Right lung (tissue), 5 donors: ENCODE data around the gene SRBD1. TPM values are rescaled to one million over a fixed set of nuclear protein-coding genes. Genes with fewer than 3 reads are reported as not detected.

Source experiments
- DNase-seq, 2 donors: peaks; one replicate each; pipeline ENCODE4 v3.0.0-alpha.2; 2013
- polyA plus RNA-seq, 5 donors: library from polyadenylated mRNA; unstranded; fragments of 120-200 nt; gene quantifications; one replicate each; pipeline versions ENCODE4 v1.2.1 to v1.2.3, GENCODE V29; 2013; ENCODE audit warnings: inconsistent platforms in 1 of 5, low replicate concordance in 1 of 5; ENCODE audit not compliant: insufficient read length in 5 of 5, insufficient read depth in 1 of 5

The SRBD1 gene
- polyA plus RNA-seq, 5 donors = 14.7 to 20.3 (median 18.0) TPM

DNA sequence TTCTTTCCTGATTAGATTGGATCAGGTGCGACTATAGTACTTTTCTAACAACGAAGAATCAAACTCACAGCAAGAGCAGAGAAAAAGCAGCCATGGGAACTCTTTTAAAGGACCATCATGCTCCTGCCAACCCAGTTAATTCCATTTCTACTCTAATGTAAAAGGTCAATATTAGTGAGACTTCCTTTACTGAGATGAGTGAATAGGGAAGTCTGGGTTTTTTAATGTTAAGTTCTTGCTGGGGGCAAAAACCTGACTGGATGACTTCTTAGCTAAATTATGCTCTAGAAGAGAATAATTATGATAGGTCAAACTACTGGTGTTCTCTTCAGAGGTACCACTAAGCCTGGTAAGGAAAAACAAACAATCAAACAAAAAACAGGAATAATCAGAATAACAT lies 8.4 kb downstream of the SRBD1 start:
- DNase-seq = no peak

DNA sequence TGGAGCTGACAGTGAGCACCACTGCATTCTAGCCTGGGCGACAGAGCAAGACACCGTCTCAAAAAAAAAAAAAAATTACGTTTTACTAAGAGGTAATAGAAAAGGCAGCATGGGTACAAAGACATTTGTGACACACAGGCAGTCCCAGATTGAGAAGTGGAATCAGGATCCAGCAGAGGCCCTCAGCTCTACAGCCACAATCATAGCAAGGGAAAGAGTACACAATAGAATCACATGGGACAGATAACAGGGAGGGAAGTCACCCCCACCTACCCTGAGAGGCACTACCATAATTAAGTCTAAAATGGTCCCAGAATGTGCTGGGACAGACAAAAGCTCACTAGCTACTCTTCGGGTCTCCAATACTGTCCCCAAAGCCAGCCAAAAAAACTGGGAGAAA lies 12.5 kb downstream of the SRBD1 start:
- no peak for DNase-seq

DNA sequence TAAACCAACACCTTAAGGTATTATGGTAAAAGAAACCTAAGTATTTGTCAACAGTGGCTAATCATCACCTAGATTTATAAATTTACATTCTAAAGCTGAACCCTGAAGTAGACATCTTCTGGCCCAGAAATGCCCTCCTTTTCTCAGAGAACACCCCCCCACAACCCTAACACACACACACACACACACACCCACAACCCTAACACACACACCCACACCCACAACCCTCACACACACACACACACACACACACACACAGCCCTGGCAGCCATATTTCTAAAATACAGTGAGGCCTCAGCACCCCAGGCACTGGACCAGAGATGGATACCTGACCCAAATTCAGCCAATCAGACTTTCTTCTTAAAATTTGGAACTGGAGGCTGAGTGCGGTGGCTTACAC lies 14.3 kb downstream of the SRBD1 start:
- DNase-seq = no peak

DNA sequence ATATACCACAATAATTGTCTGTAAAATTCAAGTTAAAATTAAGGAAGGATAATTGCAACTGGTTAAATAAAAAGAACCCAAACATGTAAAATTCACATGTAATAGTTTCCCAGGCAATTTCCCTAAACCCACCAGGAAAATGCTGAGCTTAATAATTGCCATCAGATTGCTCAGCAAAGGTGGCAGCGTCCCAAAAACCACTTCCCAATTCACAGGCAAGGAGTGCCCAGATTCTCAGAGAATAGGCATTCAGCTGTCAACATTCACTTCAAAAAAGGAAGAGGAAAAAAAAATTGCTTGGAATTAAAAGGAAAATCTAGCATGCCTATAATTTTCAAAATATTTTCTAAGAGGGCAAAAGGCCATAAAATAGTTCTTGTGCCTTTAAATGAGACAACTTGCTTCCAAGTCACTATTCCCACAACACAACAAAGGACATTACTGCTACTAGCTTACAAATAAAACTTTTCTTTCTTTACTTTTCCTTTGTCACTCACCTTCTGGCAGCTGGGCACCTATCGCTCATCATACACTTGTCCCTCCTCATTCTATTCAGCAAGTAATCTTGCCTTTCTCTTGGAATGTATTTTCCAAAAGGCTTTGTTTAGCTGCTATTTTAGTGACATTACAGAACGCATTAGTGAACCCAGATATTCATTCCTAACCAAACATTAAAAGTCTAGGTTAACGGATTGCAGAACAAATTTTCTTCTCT lies 15.2 kb downstream of the SRBD1 start:
- no peak for DNase-seq

DNA sequence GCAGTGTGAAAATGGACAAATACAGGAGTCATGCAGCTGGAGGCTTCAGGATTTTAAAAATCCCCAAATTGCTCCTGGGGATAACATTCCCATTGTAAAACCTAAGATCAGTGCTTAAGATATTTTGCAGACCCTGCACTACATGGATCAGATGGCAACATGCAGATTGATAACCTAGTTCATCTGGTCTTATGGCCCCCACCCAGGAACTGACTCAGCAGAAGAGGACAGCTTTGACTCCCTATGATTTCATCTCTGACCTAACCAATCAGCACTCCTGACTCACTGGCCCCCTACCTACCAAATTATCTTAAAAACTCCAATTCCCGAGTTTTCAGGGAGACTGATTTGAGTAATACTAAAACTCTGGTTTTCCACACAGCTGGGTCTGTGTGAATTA lies 20.0 kb downstream of the SRBD1 start:
- DNase-seq = no peak

DNA sequence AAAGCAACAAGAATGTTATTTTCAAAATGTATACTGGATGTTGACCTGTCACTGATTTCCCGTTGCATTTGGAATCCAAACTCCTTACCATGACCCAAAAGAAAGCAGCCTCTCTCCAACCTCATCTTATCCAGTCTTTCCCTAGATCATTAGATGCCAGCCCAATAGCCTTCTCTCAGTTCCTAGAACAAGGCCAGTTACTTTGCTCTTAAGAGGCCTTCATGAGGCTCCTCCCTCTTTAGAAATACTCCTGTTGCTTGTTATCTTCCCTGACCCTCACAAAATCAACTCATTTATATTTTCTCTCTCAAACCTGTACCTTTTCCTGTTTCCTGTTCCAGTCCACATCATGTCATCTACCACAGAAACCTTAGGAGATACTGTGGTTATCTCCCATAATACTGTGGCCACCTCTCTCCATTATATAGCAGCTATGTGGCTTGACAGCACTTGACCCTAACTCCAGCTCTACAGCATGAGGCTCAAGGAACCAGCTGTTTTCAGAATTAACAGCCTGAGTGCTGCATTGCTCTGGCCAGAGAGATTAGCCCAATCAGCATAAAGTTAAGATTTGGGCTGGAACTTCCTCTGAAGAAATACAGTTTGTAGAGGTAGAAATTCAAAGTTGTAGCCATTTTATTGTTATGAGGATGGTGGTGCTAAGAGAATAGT lies 22.8 kb downstream of the SRBD1 start:
- no peak for DNase-seq

DNA sequence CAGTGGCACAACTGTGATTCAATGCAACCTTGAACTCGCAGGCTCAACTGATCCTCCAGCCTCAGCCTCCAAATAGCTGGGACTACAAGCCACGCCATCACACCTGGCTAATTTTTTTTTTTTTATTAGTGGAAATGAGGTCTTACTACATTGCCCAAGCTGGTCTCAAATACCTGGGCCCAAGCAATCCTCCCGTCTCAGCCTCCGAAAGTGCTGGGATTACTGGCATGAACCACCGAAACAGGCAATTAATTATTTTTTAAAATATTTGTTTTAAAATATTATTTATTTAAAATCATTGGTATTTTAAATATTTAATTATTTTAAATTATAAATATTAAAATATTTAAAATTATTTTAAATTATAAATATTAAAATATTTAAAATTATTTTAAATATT lies 24.5 kb downstream of the SRBD1 start:
- no peak for DNase-seq

DNA sequence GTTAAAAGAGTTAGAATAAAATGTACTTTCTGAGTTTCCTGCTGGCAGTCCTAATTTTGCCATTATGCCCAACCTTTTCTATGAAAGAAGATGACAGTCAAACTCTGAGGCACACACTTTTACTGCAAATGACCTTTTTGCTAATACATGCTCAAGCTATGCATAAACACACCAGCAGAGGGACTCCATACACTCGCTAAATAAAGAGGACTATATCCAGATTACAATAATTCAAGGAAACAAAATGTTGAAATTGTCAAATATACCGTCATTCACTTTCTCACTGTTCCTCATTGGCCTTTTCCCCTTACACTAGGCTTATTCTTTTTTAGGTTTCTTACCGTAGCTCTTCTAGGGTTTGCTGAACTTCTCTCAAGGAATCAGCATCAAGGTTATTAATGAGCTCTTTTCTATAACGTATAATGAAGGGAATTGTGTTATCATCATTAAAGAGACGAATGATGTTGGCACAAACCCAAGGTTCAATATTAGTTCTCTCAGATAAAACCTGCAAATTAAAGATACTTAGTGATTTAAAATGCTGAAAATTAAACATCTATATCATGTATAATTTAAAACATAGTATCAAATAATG lies 25.7 kb downstream of the SRBD1 start:
- peak; percentile 36 to 37 for DNase-seq

DNA sequence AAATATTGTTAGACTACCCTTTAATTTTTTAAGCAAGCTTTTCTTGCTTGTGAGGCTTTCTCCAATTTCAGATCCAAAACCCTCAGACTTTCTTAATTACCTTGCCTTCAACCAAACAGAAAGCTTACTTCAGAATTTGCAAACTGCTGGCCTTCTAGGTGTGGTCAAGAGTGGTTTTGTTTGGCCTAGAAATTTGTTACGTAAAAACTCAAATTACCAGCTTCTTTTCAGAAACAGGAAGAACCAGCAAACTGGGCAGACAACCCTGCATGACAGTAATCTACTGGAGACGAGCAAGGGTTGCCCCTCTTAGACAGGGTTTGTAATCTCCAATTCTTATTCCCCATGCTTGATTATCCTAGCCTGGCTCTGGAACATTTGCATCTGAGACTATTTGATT lies 27.1 kb downstream of the SRBD1 start:
- no peak for DNase-seq

DNA sequence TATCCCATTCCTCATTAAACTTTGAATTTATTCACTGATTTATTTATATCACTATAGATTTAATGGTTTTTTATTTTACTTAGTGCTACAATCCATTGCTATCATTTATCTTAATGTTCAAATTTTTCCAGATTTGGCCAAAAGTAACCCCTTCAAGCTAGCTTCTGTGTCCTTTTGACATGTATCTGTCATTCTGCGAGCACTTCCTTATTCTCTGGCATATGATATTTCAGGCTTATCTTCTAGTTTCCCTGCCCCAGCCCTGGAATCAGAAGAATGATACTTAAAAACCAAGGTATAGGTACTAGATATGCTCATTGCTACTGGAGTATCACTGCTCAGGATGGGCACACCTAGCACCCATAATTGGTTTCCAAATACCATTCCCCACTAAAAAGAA lies 28.5 kb downstream of the SRBD1 start:
- no peak for DNase-seq

DNA sequence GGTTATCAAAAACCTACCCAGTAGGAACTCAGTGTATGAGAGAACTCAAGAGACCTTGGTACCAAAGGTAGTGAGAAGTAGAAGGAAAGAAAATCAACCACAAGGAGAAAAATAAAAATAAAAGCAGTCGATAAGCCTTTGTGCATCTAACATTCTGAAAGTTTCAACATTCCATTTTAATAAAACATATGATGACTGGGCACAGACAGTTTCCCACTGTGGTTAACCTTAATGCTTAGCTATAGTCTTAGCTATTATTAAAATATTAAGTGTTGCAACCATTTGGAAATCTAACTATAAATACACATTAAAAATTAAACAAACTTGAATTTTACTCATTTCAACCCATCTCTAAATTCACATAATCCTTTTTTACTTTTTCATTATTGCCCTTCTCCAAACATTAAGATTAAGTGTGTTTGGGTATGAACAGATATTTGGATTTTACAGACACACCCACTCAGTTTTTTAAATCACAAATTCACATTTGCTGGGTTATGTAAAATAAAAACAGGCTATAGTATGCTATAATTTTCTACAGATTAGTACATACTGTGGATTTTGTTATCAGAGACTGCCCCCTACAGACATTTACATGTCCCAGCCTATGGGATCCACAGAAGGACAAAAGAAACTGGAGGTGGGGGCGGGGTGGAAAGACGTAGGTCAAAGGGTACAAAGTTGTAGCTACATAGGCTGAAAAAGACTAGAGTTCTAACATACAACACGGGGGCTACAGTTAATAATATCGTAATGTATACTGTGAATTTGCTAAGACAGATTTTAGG lies 32.8 kb downstream of the SRBD1 start:
- DNase-seq = no peak

DNA sequence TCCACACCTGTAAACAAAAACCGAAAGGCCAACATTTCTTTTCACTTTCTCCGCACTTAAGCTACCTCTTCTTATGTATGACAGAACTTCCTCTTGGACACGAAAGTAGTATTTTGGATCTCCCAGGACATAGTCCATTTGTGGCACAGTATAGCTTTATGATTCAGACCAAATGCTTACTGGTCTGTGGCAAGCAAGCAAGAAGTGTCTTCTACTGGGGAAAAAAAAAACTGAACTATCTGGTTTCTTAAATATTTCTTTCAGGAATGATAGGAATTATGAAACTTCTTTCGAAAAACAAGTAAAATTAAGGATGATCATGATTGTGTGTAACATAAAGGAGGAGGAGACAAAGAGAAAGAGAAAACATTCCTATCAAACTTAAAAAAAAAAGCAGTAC lies 33.6 kb downstream of the SRBD1 start:
- no peak for DNase-seq

DNA sequence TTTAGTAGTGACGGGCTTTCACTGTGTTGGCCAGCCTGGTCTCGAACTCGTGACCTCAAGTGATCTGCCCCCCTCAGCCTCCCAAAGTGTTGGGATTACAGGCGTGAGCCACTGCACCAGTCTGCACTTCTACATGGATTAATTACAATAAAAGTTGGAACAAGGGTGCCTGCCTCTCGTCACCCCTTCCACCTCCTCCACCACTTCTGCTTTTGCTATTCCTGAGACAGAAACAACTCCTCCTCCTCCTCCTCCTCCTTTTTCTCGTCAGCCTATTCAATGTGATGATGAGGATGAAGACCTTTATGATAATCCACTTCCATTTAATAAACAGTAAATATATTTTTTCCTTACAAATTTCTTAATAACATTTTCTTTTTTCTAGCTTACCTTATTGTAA lies 35.2 kb downstream of the SRBD1 start:
- DNase-seq = no peak

DNA sequence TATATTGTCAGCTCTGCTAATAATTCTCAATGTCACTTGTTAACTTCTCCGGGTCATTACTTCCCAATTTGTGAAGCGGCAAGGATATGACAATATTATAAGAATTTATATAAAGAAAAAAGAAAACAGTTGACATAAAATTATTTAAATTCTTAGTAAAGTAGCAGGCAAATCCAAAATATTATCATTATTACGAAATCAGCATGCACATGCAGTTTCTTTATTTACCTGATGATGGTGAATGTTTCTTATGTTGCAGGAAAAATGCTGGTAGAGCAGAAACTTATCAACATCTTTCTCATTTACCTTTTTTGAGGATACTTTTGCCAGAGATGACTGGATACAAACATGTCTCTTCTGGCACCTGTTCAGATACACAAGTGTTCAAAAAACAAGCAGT lies 38.1 kb downstream of the SRBD1 start:
- no peak for DNase-seq

DNA sequence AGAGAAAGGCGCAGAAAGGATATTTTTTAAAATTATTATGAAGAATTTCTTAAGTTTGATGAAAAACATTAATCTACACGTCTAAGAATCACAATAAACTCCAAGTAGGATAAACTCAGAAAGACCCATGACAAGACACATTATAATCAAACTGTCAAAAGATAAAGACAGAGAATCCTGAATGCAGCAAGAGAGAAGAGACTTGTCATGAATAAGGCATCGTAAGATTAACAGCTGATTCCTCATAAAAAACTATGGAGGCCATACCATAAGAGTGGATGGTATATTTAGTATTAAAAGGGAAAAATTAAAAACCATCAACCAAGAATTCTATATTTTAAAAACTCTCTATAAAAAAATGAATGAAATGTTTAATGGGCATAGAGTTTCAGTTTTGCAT lies 39.1 kb downstream of the SRBD1 start:
- DNase-seq = no peak

DNA sequence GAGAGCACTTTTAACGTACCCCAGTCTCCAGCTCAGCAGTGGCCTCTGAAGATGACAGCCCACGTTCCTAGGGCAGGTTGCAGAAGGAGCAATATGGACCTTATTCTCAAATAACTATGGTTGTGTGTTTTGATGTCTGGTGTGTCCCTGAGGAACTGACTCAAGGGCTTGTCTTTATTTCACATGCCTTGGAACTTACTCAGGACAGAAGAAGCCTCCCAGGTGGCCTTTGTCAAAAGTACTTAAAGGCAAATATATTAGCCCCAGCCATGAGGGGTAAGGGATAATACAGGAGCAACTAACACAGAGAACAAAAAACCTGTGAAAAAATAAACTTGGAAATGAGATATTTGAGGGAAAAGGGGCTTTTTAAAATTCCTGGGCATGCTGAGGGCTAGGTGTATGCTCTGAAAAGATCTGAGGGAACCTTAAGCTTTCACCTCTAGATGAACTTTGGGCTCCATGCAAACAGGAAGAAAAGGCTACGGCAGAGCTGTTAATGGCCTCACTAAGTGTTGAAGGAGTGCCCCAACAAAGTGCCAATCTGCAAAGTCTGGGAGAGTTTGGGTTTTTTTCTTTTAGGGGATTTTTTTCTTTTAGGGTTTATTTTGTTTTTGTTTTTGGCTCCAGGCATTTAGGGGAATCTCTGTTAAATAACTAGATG lies 40.3 kb downstream of the SRBD1 start:
- DNase-seq = no peak

DNA sequence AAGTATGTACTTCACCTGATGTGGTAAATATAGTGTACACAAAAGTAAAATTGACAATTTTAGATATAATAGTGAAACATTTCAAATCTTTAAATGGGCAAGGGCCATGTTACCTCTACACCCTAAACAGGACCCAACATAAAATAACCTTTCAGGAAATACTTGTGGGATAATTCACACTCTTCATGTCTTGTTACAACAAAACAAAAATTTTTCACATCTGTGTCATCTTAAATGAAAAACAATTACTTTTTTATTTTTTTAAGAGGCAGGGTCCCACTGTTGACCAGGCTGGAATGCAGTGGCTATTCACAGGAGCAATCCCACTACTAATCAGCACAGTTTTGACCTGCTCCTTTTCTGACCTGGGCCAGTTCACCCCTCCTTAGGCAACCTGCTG lies 42.1 kb downstream of the SRBD1 start:
- no peak for DNase-seq

DNA sequence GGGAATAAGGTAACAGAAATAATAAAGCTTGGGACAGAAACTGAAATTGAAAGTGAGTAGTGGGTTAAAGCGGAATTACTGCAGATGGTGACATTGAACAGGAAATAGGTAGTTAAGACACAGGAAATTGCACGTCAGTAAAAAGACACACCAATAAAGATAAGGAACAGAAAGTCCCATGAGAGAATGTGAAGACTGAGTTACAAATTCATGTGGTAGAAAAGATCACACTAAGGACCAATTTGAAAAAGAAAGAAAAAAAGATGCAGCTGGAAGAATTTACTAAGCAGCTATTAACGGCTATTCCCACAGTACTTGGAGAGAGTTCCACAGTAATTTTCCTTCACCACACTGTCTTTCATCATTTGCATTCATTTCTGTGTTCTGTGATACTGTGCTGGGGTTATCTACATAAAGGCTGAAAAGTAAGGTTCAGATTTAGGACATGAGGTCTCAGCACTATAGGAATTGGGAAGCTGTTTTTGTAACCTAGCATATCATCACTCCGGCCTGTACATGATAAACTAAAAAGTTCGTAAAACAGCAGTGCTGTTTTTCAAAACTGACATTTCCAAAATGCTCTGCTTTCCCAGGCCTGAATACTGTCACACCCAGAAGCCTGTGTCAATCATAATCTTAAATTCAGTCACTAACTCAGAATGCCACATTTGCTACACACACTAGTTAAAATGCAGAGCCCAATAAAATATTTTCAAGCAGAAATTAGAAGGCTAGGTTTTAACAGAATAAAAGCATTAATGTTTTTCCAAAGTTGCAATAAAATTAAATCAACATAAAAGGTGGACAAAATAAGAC lies 42.9 kb downstream of the SRBD1 start:
- DNase-seq = no peak

DNA sequence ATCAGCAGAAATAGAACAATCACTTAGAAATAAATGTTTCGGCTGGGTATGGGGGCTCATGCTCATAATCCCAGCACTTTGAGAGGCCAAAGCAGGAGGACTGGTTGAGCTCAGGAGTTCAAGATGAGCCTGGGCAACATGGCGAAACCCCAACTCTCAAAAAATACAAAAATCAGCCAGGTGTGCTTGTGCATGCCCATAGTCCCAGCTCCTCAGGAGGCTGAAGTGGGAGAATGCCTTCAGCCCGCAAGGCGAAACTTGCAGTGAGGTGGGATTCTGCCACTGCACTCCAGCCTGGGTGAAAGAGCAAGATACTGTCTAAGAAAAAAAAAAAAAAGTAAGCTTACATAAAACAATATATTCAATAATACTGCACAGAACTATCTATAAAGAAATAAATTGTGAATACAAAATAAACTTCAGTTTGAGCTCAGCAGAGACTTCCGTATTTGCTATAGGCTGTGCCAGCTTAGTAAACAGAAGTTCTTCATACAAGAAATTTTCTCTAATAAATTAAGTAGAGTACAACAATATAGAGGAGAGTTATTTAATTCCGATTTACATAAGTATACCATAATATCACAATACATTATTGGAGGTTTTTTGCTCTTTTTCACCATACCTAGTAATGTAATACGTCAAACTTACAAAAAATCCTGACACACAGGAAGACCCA lies 43.6 kb downstream of the SRBD1 start:
- no peak for DNase-seq

DNA sequence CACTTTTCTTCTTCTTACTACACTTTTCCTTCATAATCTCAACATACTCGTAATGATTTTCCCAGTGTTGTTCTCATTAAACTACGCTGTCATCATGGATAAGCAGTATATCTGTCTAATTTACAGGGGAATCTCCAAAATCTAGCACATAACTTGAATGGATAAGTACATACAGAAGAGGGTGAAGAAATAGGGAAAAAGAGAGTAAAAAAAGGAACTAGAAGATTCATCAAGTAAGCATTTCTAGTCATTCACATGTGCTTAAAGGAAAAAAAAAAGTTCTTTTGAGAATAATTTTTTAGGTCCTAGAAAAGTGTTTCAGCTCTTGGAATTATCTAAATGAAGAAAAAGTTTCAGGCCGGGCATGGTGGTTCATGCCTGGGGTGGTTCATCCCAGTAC lies 51.6 kb downstream of the SRBD1 start:
- no peak for DNase-seq

DNA sequence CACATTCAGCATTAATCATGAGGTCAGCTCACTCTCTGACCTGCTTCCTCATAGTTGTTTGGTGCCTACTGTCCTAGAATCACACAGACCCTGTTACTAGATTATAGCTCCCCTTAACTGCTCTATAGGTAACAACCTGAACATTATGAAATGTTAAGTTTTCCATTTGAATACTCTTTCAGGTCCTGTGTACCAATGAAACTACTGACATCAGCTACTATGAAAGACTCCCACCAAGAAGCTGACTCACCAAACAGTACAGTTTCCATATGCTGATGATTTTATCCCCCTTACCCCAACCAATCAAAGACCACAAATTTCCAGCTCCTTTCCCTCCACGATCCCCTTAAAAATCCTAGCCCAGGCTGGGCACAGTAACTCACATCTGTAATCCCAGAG lies 56.3 kb downstream of the SRBD1 start:
- no peak for DNase-seq
